Activated CD4-positive, alpha-beta T cell treated with anti-CD3 and anti-CD28 coated beads, Interleukin-2, amount 50 U/mL, for 16 hours (primary cell): Measurements from ENCODE around the gene NOTCH2.

Experiments
- DNase-seq: peaks from one replicate; pipeline ENCODE4 v3.0.0-alpha.2; 2020

The NOTCH2 gene

DNA sequence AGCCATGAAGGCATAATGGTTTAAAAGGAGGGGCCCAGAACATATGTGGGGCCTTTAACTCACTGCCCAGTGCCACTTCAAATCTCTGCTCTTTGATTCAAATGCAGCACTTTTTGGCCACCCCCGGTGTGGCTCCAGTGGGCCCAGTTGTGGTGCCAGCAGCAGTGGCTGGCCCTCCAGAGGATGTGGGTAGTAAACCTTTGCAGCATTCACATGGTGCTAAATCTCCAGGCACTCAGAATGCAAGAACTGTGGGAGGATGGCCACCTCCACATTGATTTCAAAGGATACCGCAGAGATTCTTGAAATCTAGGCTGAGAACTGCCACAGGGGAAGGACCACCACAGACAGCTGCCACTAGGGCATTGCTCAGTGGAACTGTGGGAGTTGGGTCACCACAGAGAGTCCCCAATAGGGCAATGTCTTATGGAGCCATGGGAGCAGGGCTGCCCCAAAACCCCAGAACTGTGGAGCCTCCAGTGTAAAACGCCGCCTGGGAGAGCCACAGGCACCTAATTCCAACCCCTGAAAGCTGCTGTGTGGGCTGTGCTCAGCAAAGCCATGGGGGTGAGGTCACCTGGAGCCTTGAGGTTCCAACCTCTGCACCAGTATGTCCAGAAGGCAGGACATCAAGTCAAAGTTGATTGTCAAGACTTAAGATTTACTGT lies 166.6 kb downstream of the NOTCH2 start:
- DNase-seq = no peak

- no peak for DNase-seq
Measured at GRCh38 chr1:119898981-119899720, 170.3 kb downstream of the NOTCH2 start.

DNA sequence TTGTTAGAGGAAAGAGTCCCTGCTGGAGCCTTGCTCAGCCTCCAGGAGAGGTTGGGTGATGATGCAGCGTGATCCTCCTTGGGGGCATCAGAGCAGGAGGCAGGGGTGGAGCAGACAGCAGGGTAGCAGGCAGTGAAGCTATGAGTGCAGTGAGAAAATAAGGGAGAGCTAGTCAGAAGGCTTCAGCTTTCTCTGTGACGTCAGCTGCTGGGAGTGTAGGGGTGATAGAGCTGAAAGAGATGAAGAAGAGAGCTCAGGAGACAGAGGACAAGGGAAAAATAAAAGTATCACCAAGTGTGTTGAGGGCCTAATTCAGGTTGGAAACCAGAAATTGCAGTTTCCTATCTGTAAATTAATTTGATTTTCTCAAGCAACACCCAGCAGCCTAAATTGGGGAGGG lies 170.9 kb downstream of the NOTCH2 start:
- no peak for DNase-seq

GRCh38 chr1:119896303-119896702 lies 173.2 kb downstream of the NOTCH2 start, which contains the start of gene ADAM30:
TSS of gene ADAM30 (minus strand) at chr1:119896515. CDS start at chr1:119896336, 179 bp downstream.
- DNase-seq = no peak

GRCh38 chr1:119895102-119895501 lies 174.4 kb downstream of the NOTCH2 start:
- DNase-seq = no peak

- no peak for DNase-seq
Measured at GRCh38 chr1:119893827-119894700, 175.4 kb downstream of the NOTCH2 start.

GRCh38 chr1:119893238-119893791 lies 176.1 kb downstream of the NOTCH2 start:
- peak; percentile 35 for DNase-seq

- DNase-seq = no peak
Measured at GRCh38 chr1:119891386-119891785, 178.1 kb downstream of the NOTCH2 start.

GRCh38 chr1:119888476-119888875 lies 181.0 kb downstream of the NOTCH2 start:
- DNase-seq = no peak

DNA sequence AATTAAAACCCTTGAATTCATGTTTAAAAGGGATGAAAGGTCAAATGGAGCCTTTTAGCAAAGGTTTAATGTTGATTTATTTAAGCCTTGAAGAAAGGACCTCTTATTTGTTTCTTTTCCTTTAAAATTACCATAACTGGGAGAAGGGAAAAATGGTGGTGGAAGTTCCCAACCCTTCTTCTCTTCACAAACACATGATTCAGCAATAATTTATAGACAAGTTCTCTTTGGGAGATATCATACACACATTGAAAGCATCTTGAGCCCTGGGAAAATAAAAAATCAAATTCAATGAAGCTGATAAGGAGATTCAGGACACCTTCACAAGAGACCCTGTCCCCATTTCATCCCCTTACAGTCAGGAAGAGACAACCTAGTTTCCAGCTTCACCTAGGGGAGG lies 182.0 kb downstream of the NOTCH2 start:
- no peak for DNase-seq

DNA sequence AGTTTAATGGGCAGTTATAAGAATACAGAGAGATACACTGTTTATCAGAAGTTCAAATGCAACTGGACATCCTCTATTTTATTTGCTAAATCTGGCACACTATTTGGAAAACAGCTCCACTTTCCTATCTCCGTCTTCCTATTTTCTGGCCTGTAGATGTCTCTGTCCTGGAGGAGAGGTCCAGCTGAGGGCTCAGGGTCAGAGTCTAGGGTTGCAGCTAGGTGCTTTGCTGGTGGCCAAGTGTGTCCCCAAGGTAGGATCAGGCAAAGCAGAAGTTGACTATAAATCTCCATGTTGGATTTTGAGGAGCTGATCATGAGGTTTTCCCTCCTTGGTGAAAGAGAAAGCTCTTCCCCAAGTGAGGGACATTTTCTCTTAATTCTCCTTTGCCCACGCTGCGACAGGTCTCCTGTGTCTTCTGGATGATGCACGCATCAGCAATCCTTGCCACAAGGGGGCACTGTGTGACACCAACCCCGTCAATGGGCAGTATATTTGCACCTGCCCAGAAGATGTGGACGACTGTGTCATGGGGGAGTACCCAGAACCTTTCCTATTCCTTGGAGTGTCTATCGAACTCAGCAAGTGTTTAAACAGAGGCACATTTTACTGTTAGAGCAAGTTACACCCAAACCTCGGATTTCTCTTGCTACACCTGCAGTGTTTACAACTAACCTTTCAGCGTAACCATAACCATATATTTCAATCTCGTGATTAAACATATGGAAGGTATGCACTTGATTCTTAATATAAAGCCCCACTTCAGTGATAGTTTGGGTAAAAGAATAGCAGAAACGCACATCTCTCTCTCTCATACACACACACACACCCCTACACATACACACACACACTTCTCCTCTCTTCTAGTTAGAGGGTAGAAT lies 183.3 kb downstream of the NOTCH2 start:
- DNase-seq = peak; percentile 63

DNA sequence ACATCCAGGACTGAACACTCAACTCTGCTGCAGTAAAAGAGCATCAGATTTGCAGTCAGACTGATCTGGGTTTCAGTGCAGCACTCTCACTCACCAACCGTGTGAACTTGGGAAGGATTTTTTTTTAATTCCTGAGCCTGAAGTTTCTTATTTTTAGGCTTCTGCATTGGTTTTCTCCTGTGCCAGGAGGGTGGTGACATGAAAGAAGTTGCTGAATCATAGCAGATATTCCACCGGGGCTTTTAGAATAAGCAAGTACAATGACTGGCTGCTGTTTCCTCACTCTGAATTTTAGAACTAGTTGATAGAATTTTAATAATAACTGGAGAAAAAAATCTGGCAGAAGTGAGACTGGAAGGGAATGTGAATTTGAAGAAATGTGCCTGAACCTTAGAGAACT lies 184.8 kb downstream of the NOTCH2 start:
- no peak for DNase-seq

- DNase-seq = no peak
Measured at GRCh38 chr1:119883826-119884225, 185.6 kb downstream of the NOTCH2 start.

- DNase-seq = no peak
Measured at GRCh38 chr1:119882132-119883049, 187.1 kb downstream of the NOTCH2 start.

- no peak for DNase-seq
Measured at GRCh38 chr1:119879510-119880434, 189.7 kb downstream of the NOTCH2 start.

GRCh38 chr1:119878171-119878570 lies 191.3 kb downstream of the NOTCH2 start:
- DNase-seq = no peak

- DNase-seq = no peak
Measured at GRCh38 chr1:119874186-119874585, 195.3 kb downstream of the NOTCH2 start.

- no peak for DNase-seq
Measured at GRCh38 chr1:119873135-119874015, 196.1 kb downstream of the NOTCH2 start.

- no peak for DNase-seq
Measured at GRCh38 chr1:119871881-119872280, 197.6 kb downstream of the NOTCH2 start.
